ENCODE measurements around the gene ERO1B.
"Not testable (repeated sequence)": the region's sequence is repeated elsewhere in the genome, so short reads cannot be mapped to it uniquely, and the experiment has no call there.

Gene ERO1B

GRCh38 chr1:236204039-236204438, 77.7 kb downstream of the ERO1B start:
- DNase-seq (ENCODE audit: low read depth, low spot score): no peak
- no peak overlapping the region for H3K27ac ChIP-seq

- no peak overlapping the region for H3K27ac ChIP-seq
- no peak for DNase-seq (ENCODE audit: low read depth, low spot score)
These were observed 80.0 kb downstream of the ERO1B start for GRCh38 chr1:236201786-236202185.

- DNase-seq (ENCODE audit: low read depth, low spot score): no peak
- no peak overlapping the region for H3K27ac ChIP-seq
These were observed 80.8 kb downstream of the ERO1B start for GRCh38 chr1:236200925-236201324.

- DNase-seq (ENCODE audit: low read depth, low spot score): no peak
- no peak overlapping the region for H3K27ac ChIP-seq
These were observed 88.6 kb downstream of the ERO1B start for GRCh38 chr1:236193184-236193583.

GRCh38 chr1:236188084-236188483, 93.7 kb downstream of the ERO1B start:
- DNase-seq (ENCODE audit: low read depth, low spot score); H3K27ac ChIP-seq: not testable (repeated sequence)

GRCh38 chr1:236186471-236186870, 95.3 kb downstream of the ERO1B start:
- H3K27ac ChIP-seq; DNase-seq (ENCODE audit: low read depth, low spot score): not testable (repeated sequence)

GRCh38 chr1:236185687-236186086, 96.1 kb downstream of the ERO1B start:
- DNase-seq (ENCODE audit: low read depth, low spot score): no peak
- H3K27ac ChIP-seq: no peak overlapping the region

GRCh38 chr1:236181059-236181458, 100.7 kb downstream of the ERO1B start:
- DNase-seq (ENCODE audit: low read depth, low spot score): no peak
- H3K27ac ChIP-seq: no peak overlapping the region

GRCh38 chr1:236179634-236180033, 102.1 kb downstream of the ERO1B start:
- no peak for DNase-seq (ENCODE audit: low read depth, low spot score)
- no peak overlapping the region for H3K27ac ChIP-seq

GRCh38 chr1:236176337-236177336, 105.1 kb downstream of the ERO1B start:
- no peak for DNase-seq (ENCODE audit: low read depth, low spot score)
- H3K27ac ChIP-seq: no peak overlapping the region

- no peak for DNase-seq (ENCODE audit: low read depth, low spot score)
- H3K27ac ChIP-seq: no peak overlapping the region
These were observed 106.0 kb downstream of the ERO1B start for GRCh38 chr1:236175642-236176336.

GRCh38 chr1:236173174-236173767, 108.5 kb downstream of the ERO1B start:
- no peak overlapping the region for H3K27ac ChIP-seq
- DNase-seq (ENCODE audit: low read depth, low spot score): no peak

- H3K27ac ChIP-seq: no peak overlapping the region
- DNase-seq (ENCODE audit: low read depth, low spot score): no peak
These were observed 109.6 kb downstream of the ERO1B start for GRCh38 chr1:236172041-236172579.

GRCh38 chr1:236168716-236169429, 112.9 kb downstream of the ERO1B start:
- DNase-seq (ENCODE audit: low read depth, low spot score): no peak

GRCh38 chr1:236167578-236167977, 114.2 kb downstream of the ERO1B start:
- H3K27ac ChIP-seq: no peak overlapping the region
- no peak for DNase-seq (ENCODE audit: low read depth, low spot score)

More at GRCh38 chr1:236168716-236169429, 112.9 kb downstream of the ERO1B start:
- H3K27ac ChIP-seq: no peak overlapping the region

GRCh38 chr1:236167154-236167553, 114.6 kb downstream of the ERO1B start:
- no peak overlapping the region for H3K27ac ChIP-seq
- DNase-seq (ENCODE audit: low read depth, low spot score): no peak

GRCh38 chr1:236166041-236166440, 115.7 kb downstream of the ERO1B start:
- H3K27ac ChIP-seq: no peak overlapping the region
- no peak for DNase-seq (ENCODE audit: low read depth, low spot score)
